Large intestine (tissue), 3 donors: Measurements from ENCODE around the gene ABCC8. TPM values are rescaled to one million over a fixed set of nuclear protein-coding genes. Genes with fewer than 3 reads are reported as not detected.

Experiments used
- DNase-seq, 2 donors: peaks; one replicate each; pipeline versions ENCODE4 v3.0.0 to v3.0.0-alpha.2; 2013
- H3K27ac ChIP-seq: one replicate; pipeline ENCODE4 v1.5.1; 2013; ENCODE audit warnings: low read length
- H3K27me3 ChIP-seq: 2 replicates; pipeline ENCODE4 v1.6.1; 2013; ENCODE audit warnings: low read length; ENCODE audit not compliant: control insufficient read depth, insufficient read depth
- H3K36me3 ChIP-seq: 2 replicates; pipeline ENCODE4 v1.6.1; 2013; ENCODE audit warnings: low read length; ENCODE audit not compliant: control insufficient read depth, insufficient read depth
- H3K4me1 ChIP-seq: one replicate; pipeline ENCODE4 v1.6.1; 2013; ENCODE audit warnings: low read length; ENCODE audit not compliant: control insufficient read depth, insufficient read depth
- H3K4me3 ChIP-seq: one replicate; pipeline ENCODE4 v1.5.1; 2013; ENCODE audit warnings: low read length
- H3K9me3 ChIP-seq: one replicate; pipeline ENCODE4 v1.6.1; 2013; ENCODE audit warnings: mild to moderate bottlenecking, low read depth, low read length, moderate library complexity; ENCODE audit not compliant: control insufficient read depth
- WGBS: methylation state at CpG from one replicate; pipeline ENCODE4 v1.1.5; 2013; ENCODE audit warnings: low lambda C conversion rate; ENCODE audit not compliant: insufficient coverage; 5-methylcytosine and 5-hydroxymethylcytosine counted together
- polyA plus RNA-seq: library from polyadenylated mRNA; unstranded; fragments of 120-200 nt; gene quantifications from one replicate; pipeline ENCODE4 v1.2.1, GENCODE V29; 2013

Gene ABCC8
- polyA plus RNA-seq, 1 donor, result 23.5 TPM

DNA sequence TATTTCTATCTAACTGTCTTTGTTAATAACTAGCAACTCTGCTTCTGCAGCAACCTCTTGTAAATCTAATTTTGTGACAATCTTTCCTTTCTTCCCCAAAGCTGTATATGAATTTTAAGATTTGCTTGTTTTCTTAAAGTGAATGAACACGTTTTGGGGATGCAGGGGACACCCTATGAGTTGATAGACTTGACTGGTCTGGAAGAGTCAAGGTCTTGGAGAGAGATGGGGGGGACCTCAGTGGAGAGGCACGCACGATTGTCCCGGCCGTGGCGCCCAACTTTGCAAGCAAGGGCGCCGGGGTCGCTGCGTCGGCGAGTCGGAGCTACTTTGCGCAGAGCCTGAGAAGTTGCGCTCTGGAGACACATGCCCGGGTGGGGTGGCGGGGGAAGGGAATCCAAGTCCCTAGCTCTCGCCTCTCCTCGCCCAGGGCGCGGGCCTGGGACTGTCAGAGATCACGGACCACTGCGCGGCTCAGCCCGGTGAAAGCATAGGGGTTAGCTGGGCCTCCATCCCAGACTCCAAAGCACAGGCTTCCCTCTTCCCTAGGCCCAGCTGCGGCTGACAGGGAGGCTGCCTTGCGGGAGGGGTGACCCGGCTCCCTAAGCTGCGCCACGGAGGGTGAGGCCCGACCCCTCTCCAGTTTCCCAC is 854 bp downstream of the ABCC8 start:
- DNase-seq, result peak in 1 of 2 donors; percentile 22
- Histone ChIP-seq H3K27me3 (peaks cover 64% of the 10 kb centered on the region), H3K9me3 (no peaks in the 10 kb centered on the region), H3K27ac (no peak overlapping the region), H3K4me1 (peaks cover 11% of the 10 kb centered on the region), H3K4me3 (no peak overlapping the region), H3K36me3 (no peaks in the 10 kb centered on the region)
- no CpG with 5 or more reads among the region's 31 CpGs for WGBS

DNA sequence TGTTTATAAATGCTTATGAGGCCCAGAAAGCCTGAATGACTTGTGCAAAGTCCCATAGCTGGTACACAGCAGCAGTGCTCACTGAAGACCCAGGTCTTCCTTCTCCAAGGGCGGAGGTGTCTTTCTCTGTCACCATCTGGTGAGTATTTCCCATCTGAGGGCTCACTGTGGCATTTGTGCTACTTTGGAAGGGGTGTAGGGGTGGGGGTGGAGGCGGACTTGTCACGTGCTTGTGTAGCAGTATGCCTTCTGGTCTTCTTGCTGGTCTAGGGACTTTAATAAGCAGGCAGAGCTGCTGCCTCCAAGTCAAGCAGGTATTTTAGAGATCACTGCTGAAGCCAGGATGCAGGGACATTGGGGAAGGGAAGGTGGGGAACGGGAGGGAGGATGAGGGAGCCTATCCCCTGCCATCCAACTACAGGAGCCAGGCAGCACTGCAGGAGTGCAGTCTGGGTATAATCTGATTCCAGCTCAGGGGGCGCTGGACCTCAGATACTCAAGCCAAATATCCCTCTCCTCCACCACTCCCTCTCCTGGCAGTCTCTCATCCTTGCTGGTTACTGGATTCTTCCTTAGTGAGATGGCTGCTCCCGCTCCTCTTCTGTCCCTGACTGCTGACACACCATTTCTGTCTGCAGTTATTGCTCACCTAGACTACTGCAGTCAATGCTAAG is 3.4 kb downstream of the ABCC8 start:
- no peaks in the 10 kb centered on the region for H3K9me3 ChIP-seq
- H3K27ac ChIP-seq, result no peak overlapping the region
- peak in 1 of 2 donors; percentile 26 for DNase-seq

DNA sequence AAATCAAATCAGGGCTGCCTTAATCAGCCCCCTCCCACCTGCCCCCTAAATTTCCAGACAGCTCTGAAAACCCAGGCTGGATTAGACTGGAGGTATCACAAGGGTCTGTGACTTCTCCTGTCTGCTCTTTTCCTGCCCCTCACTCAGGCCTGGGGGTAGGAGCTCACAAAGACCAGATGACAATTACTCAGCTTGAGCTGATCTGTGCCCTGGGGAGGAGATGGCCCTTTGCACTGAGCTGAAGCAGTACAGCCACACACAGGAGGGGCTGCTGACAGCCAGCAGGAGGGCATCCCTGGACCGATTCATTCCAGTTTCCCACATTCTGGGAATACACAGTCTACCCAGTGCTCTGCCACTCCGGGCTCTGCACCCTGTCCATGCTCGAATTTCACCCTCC is 4.2 kb downstream of the ABCC8 start:
- no CpG with 5 or more reads among the region's 3 CpGs for WGBS
- peaks cover 4% of the 10 kb centered on the region for H3K4me1 ChIP-seq
- no peaks in the 10 kb centered on the region for H3K36me3 ChIP-seq
- H3K27me3 ChIP-seq, result peaks cover 44% of the 10 kb centered on the region
- DNase-seq, result no peak
- no peak overlapping the region for H3K27ac ChIP-seq
- no peaks in the 10 kb centered on the region for H3K9me3 ChIP-seq
- no peak overlapping the region for H3K4me3 ChIP-seq

More for the DNA sequence above, 3.4 kb downstream of the ABCC8 start:
- no peaks in the 10 kb centered on the region for H3K36me3 ChIP-seq
- peaks cover 51% of the 10 kb centered on the region for H3K27me3 ChIP-seq
- H3K4me3 ChIP-seq, result no peak overlapping the region
- H3K4me1 ChIP-seq, result peaks cover 4% of the 10 kb centered on the region
- WGBS, result no CpG with 5 or more reads among the region's 6 CpGs

DNA sequence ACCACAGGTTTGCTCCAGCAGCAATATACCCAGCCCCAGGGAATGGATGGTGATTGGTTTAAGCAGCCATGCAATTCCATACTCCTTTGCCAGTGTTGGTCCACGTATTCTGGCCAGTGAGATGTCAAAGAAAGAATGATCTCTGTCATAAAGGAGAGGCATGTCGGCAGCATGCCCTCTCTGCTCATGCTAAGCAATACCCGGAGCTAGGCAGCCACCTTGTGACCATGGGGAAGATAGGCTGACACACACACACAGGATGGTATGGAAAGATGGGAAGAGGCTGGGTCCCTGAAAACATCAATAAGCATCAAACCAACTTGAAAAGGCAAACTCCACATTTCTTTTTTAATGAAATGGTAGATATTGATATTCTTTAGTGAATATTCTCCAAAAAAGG is 5.1 kb downstream of the ABCC8 start:
- DNase-seq, result no peak
- H3K4me1 ChIP-seq, result peaks cover 4% of the 10 kb centered on the region
- H3K4me3 ChIP-seq, result no peak overlapping the region
- H3K27ac ChIP-seq, result no peak overlapping the region
- whole genome bisulfite sequencing, result no CpG with 5 or more reads among the region's 3 CpGs
- no peaks in the 10 kb centered on the region for H3K36me3 ChIP-seq
- H3K27me3 ChIP-seq, result peaks cover 36% of the 10 kb centered on the region
- H3K9me3 ChIP-seq, result no peaks in the 10 kb centered on the region

DNA sequence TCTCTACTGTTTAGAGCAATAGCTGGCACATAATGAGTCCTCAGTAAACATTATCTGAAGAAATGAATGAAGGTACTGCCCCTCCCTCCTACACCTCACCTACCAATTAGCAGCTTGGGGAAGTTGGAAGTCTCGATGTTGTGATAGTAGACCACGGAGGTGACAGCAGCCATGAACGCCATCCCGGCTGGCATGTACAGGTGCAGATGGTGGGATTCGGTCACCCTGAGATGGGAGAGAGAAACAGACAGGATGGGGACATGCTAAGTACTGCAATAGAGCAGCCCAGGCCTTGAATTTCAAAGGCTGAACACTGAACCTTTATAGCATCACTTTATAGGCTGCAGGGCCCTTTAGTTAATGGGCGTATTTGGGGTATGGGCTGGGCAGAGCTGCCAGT is 6.6 kb downstream of the ABCC8 start:
- WGBS, result no CpG with 5 or more reads among the region's 6 CpGs
- Histone ChIP-seq H3K4me1 (no peaks in the 10 kb centered on the region), H3K9me3 (no peaks in the 10 kb centered on the region), H3K27ac (no peak overlapping the region), H3K27me3 (peaks cover 21% of the 10 kb centered on the region), H3K36me3 (no peaks in the 10 kb centered on the region), H3K4me3 (no peak overlapping the region)
- DNase-seq, result no peak

DNA sequence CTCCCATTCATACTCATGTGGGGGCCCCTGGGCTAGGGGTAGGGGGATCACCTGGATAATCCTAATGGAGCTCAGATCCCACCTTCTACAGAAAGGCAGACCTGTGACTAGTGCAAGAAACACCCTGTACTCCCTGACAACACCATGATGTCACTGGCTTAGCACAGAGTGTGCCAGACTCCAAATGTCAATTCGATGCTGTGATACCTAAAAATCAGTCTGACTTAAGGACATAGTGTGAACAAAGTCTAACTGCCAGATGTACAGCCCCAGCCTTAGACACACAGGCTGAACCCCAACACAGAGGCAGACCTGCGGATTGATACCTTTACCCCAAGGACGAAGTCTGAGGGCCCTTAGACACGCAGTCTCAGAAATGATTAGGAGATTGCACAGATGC is 8.5 kb downstream of the ABCC8 start:
- peaks cover 5% of the 10 kb centered on the region for H3K27me3 ChIP-seq
- H3K36me3 ChIP-seq, result no peaks in the 10 kb centered on the region
- DNase-seq, result peak in 1 of 2 donors; percentile 56
- no peaks in the 10 kb centered on the region for H3K9me3 ChIP-seq
- no peaks in the 10 kb centered on the region for H3K4me1 ChIP-seq
- no peak overlapping the region for H3K4me3 ChIP-seq
- no CpG with 5 or more reads among the region's 4 CpGs for WGBS
- no peak overlapping the region for H3K27ac ChIP-seq

DNA sequence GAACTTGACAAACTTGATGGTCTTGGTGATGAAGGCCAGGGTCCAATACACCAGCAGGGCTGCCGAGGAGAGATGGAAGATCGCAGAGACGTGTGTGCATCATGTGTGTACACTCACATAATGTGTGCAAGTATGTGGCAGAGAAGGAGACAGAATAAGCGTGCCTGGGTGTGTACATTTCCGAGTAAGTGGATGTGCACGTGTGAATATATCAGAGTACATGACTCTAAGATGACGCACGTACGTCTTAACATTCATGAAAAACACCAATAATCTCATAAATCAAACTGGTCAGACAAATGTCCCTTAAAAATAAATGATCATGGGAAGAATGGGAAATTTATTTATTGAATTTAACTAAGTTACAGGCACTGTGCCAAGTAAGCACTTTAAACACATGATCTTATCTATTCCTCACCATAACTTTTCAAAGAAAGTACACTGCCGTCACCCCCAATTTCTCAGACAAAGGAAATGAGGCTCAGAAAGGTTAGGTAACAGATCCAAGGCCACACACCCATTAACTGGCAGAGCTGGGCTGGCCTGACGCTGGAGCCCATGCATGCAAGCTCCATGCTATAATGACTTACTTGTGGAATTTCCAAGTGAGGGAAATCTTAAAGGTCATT is 13.0 kb downstream of the ABCC8 start:
- Histone ChIP-seq H3K36me3 (no peaks in the 10 kb centered on the region), H3K27ac (no peak overlapping the region), H3K4me3 (no peak overlapping the region), H3K27me3 (no peaks in the 10 kb centered on the region), H3K9me3 (no peaks in the 10 kb centered on the region), H3K4me1 (no peaks in the 10 kb centered on the region)
- 80% methylated on average over 1 of the region's 11 CpGs for WGBS
- DNase-seq, result no peak

DNA sequence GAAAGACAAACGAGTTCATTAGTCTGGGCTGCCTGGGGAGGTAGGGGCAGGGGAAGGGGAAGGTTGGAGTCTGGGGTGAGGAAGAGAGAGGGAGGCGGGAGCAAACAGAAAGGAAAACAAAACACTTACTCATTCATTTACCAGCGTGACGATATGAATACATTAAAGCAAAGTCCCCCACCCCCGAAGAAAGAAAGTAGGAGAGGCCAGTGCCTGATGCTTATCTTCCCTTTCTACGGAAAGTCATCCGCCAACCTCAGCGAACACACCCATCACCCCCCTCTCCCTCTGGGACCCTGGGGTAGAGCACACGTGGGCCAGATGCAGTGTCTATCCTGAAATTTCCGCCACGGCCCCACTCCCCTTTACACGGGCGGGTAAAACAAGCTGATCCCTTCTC is 13.7 kb downstream of the ABCC8 start:
- 40% methylated on average over 1 of the region's 13 CpGs for WGBS
- no peak overlapping the region for H3K4me3 ChIP-seq
- no peaks in the 10 kb centered on the region for H3K9me3 ChIP-seq
- no peaks in the 10 kb centered on the region for H3K36me3 ChIP-seq
- H3K27ac ChIP-seq, result no peak overlapping the region
- H3K4me1 ChIP-seq, result no peaks in the 10 kb centered on the region
- peaks cover 2% of the 10 kb centered on the region for H3K27me3 ChIP-seq
- DNase-seq, result no peak

DNA sequence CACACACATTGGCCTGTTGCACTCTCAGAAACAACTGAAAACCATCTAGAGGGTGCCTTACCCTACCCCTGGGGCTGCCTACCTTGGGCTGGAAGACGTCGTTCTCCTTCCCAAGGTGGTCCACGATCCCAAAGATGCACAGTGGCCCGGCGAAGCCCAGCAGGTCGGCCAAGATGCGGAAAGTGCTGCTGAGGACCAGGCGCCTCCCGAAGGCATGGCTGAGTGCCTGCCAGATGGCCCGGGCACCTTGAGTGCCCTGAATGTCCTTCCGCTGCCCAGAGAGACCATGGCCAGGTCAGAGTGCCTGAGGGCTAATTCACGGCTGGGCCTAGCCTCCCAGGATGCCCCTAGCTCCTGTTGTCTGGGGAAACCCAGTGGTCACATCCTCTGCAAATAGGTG is 16.2 kb downstream of the ABCC8 start:
- Histone ChIP-seq H3K4me1 (no peaks in the 10 kb centered on the region), H3K4me3 (no peak overlapping the region), H3K27me3 (peaks cover 7% of the 10 kb centered on the region), H3K27ac (no peak overlapping the region), H3K36me3 (no peaks in the 10 kb centered on the region), H3K9me3 (no peaks in the 10 kb centered on the region)
- no peak for DNase-seq
- WGBS, result no CpG with 5 or more reads among the region's 12 CpGs

DNA sequence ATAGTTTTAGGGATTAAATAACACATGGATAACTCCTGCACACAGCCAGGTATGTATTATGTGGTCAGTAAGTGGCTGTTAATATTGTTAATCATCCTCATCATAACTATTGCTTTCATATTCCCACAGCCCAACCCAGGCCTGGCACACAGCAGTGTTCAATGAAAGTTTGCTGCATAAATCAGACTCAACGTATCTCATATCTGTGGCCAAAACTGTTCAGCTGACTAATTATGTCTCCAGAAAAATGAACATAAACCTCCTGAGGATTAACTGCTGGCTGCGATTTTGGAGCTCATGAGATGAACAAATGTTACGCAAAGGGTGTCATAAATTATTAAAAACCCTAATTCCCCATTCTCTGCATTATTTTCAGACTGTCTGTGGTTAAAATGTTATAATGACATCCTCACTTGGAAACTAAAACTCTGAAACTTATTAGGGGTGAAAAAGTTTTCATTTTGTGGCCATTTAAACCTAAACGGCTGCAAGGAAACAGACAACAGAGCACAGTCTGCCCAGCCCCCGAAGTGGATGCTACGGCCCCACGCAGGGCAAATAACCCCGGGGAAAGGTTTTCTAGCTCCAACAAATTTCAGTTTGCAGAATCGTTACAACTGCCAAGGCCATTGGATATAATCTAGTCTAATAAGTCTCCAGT is 17.3 kb downstream of the ABCC8 start:
- no peak overlapping the region for H3K4me3 ChIP-seq
- peaks cover 7% of the 10 kb centered on the region for H3K27me3 ChIP-seq
- no peaks in the 10 kb centered on the region for H3K4me1 ChIP-seq
- no peak for DNase-seq
- no peaks in the 10 kb centered on the region for H3K9me3 ChIP-seq
- no peaks in the 10 kb centered on the region for H3K36me3 ChIP-seq
- no CpG with 5 or more reads among the region's 9 CpGs for WGBS
- H3K27ac ChIP-seq, result no peak overlapping the region
